Caki2 (cell line): Measurements from ENCODE around the gene MCM9. TPM values are rescaled to one million over a fixed set of nuclear protein-coding genes. Genes with fewer than 3 reads are reported as not detected.

Experiments used
- DNase-seq: peaks from one replicate; pipeline ENCODE4 v3.0.0-alpha.2; 2015; ENCODE audit warnings: low read depth
- in situ Hi-C: cut with HindIII; loops from 2 replicates; pipeline ENCODE4 v1.10.0; 2016; ENCODE audit warnings: low sequenced_read_pairs, low pct_unique_long_range_greater_than_20kb, mixed read lengths
- total RNA-seq: library from RNA; depleted of rRNA; stranded (reverse); fragments of >200 nt; shearing (Covaris generic); gene quantifications from 2 replicates; pipeline ENCODE4 v1.2.3, GENCODE V29; 2014; ENCODE audit warnings: low replicate concordance

Gene MCM9
- total RNA-seq, 1 experiment from 2014 or later: 4.8 TPM

DNA sequence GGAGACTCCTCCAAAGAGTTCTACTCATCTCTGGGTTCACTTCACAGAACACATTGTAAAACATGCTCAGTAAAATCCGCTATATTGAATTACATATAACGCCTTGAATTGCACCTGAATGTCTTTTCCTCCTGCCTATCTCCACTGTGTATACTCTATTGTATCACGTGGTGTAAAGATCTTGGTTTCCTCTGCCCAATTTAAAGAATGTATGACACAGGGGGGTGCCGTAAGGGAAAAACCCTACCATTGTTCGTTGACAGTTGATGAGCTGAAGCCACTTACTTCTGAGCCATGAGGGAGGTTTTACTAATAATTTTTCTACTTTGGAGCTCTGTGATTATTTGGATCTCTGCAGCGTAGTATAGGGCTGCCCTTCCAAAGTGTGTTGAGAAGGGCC, 35.0 kb downstream of the MCM9 start:
- DNase-seq: no peak
- in situ Hi-C loops: no loop called here

DNA sequence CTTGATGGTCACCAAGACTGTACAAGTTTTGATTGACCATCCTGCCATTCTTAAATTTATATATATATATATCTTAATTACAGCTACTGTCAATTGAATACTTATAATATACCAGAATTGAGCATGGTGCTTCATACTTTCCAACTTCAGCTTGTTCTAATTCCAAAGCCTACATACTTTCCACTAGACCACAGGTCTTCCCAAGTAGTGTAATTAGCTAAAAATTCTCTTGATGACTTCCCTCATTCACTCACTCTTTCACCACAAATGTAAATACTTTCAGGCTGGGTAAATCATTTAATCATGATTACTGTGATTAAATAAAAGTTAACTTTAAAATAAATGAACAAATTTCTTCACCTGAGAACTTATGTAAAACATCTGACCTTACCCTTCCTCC, 37.6 kb downstream of the MCM9 start:
- in situ Hi-C loops: no loop called here
- DNase-seq: no peak

DNA sequence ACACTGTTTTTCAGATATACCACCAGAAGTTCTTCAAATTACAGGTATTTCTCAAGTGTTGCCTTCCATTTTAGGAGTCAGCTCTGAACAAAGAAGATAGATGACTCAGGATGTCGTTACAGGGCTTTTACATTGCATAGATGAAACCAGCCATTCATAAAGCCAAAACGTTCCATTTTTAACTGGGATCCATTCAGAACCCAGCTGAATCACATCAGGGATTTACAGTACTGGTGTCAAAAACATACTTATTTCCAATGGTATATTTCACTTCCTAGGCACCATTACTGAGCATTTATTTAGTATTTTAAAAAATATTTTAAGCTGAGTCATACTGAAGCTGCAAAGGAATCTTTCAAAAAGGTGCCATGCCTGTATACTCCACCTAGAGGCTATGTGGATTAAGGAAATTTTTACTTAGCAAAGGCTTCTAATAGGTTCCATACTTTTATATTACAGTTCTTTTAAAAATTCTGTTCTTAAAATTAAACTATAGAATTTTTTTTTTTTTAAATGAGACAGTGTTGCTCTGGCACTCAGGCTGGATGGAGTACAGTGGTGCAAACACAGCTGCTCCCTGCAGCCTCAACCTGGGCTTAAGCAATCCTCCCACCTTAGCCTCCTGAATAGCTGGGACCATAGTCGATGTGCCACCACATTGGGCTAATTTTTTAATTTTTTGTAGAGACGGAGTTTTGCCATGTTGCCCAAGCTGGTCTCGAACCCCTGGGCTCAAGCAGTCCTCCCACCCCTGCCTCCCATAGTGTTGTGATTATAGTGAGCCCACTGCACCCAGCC, 38.4 kb downstream of the MCM9 start:
- in situ Hi-C loops: no loop called here
- peak; percentile 79 for DNase-seq

DNA sequence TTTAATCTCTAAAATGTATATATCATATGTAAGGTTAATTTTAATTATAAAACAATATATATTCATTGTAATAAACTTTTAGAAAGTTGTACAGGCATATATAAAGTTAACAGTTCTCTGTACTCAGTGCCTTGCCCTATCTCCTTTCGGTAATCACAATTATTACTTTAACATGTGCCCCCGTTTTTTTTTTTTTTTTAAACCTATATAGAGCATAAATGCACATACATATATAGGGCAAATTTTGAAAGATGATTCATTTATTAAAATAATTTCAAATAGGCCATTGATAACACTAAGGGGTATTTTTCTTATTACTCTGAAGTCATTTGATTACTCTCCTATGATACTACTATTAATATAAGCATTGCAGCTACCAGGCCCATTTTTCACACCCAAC, 39.1 kb downstream of the MCM9 start:
- DNase-seq: no peak
- in situ Hi-C loops: no loop called here

DNA sequence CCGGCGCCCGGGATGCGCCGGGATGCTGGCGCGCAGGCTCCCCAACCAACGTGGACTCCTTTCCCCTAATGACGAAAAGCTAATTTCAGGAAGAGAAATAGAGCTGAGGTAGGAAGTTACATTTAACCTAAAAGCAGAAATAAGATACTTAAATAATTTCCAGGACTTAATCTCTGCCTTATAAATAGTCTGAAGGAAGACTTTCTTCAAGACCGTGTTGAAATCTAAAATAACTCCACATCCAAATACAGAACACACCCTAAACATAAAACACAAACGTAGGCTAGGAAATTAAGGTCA, 39.7 kb downstream of the MCM9 start:
- in situ Hi-C loops: no loop called here
- no peak for DNase-seq

DNA sequence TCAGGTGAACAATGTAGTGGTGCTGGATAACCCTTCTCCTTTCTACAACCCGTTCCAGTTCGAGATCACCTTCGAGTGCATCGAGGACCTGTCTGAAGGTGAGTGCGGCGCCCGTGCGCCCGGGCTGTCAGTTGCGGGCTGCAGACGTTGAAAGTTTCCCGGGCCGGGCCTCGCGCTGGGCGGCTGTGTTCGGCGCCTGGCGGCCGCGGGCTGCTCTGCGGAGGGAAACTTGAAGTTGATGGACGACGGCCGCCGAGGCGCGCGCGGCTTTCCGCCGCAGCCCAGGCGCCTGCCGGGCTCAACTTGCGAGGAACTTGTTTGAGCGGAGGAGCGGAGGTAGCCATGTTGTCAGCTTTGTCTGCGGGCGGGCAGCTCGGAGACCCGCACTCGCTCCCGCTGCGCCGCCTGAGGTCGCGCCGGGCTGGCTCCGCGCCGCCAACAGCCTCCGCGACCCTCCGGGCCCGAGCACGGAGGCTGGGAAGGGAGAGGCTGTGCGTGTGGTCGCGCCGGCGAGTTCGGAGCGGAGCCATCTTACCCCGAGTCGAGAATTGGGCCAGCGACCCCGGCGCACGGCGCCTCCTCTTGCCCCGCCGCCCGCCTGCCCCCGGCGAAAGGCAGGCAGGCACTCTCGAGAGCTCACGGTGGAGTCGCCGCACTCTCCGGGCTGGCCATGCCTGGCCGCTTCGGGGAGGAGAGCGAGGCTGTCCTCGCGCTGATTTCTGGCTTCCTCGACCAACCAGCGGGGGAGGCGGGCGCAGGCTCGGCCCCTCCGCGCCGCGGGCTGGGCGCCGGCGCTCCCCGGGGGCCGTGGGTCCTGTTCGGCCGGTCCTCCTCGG, 40.3 kb downstream of the MCM9 start:
- in situ Hi-C loops: no loop called here

DNA sequence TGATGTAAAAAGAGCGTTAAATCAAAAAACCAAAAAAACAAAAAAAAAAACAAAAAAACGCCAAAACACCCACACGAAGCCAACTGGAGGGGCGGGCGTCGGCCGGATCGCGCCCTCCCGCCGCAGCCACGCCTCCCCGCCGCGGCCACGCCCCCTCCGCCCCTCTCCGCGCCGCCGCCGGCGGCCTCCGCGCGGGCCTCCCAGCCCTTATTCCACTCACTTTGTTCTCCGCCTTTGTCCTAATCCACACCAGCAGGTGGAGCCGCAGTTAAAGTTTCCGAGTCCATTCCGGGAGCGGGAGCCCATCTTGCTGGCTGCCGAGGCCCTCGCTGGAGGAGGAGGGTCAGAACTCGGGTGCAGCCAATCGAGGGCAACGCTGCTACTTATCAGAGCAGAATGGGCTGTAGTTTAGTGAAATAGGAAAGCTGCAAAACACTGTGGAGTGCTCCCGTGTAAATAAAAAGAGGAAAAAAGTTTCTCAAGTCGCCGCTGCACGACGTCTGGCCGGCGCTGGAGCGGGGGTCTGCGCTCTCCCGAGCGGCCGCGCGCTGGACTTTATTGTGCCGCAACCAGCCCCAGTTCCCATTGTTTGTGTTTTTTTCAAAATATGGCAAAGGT, 41.0 kb downstream of the MCM9 start, which contains the start of gene ASF1A:
TSS of gene ASF1A (plus strand) at position 346 of the 618 bp plus-strand sequence. CDS start at position 608, 262 bp downstream.
- DNase-seq: peak; percentile 95
- in situ Hi-C loops: no loop called here

More for the DNA sequence above, 40.3 kb downstream of the MCM9 start:
- DNase-seq: peak; percentile 66

DNA sequence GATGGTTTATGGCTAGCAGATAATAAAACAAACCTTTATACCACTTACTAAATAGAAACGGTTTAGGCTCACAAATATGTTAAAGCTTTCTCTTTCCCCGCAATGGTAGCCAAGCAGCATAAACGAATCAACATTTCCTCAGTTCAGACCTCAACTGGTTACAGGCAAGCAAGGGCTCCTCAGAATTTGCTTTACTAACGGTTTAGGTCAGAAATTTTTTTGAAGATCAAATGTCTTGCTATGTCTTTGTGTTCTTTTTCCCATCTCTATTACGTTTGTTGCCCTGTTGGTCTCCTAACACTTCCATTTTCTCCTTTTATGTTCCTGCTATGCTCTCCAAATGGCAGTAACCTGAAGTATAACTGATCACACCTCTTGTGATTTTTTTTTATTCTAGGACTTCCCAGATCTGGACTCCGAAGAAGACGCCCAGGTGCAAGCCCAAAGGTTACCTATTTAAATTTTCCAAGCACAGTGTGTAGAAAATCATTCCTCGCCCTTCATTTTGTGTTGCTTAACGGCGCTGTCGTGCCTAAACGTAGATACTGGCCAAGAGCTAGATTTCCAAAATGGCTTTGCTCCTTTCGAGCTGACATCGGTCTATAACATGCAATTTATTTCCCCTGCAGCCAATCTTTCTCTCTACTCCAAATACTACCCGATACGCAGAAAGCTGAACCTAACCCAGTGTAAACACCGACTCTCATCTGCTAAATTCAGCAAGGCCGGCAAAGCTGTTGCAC, 41.7 kb downstream of the MCM9 start:
- in situ Hi-C loops: no loop called here
- DNase-seq: no peak

DNA sequence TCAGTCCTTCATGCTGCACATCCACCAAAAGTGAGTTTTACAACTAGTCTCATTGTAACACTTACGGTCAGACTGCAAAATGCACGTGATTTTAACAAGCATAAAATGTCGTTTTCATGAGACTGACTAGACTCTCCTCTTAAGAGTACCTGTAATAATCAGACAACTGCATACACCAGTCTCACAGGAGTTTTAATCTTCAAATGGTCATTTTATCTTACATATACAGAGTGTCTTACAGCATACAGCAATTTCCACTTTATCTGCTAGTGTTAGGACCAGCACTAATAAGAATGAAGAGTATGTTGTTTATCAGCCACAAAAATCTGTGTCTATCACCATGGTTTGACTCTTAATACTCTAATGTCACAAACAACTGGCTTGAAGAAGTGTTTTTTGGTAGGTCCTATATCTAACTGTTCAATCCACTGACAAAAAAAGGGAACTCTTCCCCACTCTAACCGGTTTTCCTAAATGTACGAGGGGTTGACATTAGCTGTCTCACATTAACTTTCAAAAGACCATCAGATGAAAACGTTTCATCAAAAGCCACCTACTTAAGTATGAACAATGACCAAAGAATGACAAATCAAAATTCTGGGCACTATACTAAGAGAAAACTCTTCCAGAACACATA, 42.5 kb downstream of the MCM9 start:
- in situ Hi-C loops: no loop called here
- DNase-seq: no peak

DNA sequence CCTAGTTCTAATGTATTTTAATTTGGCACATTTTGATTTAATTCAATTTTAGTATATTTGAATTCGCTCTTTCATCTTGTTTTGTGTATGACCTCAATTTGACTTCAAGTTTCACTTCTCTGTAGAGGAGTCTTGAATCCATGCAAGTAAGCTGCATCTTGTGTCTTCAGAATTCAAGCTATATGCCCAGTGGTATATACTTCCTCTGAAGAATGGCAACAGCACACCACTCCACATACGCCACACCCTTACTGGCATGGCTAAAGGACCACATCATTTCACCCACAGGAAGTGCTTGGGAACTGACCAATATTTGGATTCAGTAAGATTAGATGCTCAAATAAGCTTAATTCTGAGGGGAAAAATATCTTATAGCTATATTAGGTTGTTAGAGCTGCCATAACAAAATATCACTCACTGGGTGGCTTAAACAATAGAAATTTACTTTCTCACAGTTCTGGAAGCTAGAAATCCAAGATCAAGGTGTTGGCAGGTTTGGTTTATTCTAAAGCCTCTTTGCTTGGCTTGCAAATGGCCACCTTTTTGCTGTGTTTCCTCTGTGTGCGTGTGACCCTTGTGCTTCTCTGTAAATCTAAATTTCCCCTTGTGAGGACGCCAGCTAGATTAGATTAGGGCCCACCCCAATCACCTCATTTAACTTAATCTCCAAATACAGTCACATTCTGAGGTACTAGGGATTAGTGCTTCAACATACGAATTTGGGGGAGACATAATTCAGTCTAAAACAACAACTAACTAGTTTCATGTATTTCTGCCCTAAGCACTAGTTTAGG, 43.8 kb downstream of the MCM9 start:
- in situ Hi-C loops: no loop called here
- no peak for DNase-seq

DNA sequence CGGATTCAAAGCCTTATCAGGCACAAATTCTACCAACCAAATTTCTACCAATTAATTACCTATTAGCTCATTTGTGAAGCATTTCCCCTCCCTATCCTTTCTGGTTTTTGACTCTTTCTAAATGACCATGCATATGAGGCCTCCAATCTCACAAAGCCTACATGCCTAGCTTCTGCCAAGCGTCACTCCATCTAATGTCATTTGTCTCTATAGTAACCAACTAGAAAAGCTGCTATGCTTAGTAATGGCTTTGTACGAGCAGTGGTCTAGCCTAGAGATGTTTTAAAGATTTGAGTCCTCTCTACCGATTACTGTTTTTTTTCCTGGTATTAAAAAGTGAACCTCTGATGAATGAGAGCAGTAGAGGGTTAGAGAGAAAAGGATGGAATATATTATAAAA, 45.8 kb downstream of the MCM9 start:
- DNase-seq: no peak
- in situ Hi-C loops: no loop called here

DNA sequence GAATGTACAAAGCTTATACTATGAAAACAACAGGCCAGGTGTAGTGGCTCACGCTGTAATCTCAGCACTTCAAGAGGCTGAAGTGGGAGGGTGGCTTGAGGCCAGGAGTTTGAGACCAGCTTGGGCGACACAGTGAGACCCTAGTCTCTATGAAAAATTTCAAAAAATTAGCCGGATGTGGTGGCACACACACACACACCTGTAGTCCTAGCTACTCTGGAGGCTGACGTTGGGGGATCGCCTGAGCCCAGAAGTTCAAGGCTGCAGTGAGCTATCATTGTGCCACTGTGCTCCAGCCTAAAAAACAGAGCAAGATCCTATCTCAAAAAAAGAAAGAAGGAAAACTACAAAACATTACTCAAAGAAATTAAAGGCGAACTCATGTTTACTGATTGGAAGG, 48.3 kb downstream of the MCM9 start:
- no peak for DNase-seq
- in situ Hi-C loops: no loop called here

DNA sequence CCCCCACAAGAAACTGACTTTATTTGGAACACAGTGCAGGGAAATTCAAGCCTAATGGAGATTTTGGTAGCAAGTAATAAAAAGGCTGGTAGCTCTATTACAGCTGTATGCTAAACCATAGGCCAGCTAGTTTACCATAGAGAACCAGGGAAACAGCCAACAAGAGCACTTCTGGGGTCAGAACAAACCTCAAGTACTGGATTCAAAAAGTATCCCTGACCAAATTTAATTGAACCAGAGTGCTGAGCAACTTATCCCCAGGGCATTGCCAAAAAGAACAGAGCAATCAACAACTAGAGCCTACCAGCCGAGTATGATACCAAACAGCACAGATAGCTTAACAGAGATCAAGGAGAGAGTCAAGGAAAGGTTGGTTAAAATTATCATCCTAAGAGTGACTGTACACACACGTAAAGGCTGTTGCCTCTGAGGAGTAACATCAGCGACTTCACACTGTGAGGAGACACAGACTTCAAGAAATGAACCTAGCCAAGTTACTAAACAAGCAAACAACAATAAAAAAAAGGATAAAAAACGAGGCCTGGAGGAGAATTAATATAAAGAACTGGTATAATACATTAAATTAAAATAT, 52.5 kb downstream of the MCM9 start:
- DNase-seq: no peak
- in situ Hi-C loops: no loop called here

DNA sequence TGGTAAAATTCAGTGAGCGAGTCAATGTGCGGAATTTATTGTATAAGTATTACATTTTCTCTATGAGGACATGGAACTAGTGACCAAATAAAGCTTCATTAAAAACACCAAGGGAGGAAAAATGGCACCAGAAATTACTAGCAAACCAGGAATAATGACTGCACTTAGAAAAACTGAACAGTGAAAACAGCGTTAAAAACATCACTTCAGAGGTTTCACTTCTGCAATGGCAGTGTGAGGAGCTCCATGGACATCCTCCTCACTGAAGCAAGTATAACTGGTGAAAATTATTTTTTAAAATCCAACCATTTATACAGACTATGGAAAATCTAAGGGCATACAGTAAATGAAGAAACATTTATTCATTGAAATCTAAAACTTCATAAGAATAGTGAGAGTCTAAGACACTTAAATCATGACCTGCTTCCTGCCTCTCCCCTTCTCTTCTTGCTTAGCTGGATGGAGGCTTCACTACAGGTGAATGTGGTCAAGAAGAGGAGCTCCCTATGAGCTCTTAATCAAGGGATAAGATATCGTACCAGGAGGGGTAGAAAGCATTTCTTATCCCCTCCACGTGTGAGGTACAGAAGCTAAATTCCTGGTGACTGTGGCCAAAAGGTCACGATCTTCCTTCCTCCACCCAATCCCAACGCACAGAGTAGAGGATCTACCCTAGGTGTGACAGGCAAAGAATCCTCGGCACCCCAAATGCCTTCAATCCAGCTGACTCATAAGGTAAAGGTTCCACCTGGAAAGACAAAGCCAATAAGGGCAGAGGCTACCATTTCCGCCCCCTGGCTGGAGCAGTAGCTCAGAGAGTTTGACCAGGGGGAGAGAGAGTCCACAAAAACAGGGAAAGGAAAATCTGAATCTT, 53.3 kb downstream of the MCM9 start:
- in situ Hi-C loops: no loop called here
- DNase-seq: no peak

DNA sequence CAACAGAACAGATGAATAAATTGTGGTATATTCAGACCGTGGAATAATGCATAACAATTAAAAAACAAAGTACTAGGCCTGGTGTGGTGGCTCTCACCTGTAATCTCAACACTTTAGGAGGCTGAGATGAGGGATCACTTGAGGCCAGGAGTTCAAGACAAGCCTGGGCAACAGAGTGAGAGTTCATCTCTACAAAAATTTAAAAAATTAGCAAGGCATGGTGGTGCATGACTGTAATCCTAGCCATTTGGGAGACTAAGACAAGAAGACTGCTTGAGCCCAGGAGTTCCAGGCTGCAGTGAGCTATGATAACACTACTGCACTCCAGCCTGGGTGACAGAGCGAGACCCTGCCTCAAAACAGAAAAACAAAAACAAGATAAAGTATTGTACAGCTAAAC, 57.2 kb downstream of the MCM9 start:
- DNase-seq: no peak
- in situ Hi-C loops: no loop called here

DNA sequence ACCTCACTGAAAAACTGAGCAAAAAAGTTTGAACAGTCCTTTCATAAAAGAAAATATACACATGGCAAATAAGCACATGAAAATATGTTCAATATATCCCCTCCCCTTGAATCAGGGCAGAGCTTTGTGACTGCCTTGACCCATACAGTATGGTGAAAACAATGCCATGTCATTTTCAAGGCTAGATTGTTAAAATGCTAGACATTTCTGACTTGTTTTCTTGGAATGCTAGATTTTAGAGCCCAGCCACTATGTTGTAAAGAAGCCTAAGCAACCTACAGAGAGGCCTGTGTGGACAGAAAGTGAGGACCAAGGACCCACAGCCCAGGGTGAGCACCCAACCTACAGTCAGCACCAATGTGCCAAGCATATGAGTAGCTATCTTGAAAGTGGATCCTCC, 58.1 kb downstream of the MCM9 start:
- in situ Hi-C loops: no loop called here
- DNase-seq: no peak
